ENCODE measurements around the gene ACP5.
"Not testable (repeated sequence)": the region's sequence is repeated elsewhere in the genome, so short reads cannot be mapped to it uniquely, and the experiment has no call there.

ACP5 gene

GRCh38 chr19:11576227-11576626 lies 1.2 kb downstream of the ACP5 start:
- TF ChIP-seq CTCF (IDR thresholded peaks at IDR 0.05) = no peak
- intact Hi-C loops (cut with DNase I; ENCODE audit: low total_unique reads) = no loop called here
- no peak for DNase-seq
- no peak overlapping the region for H3K4me3 ChIP-seq
- H3K36me3 ChIP-seq = no peaks in the 10 kb centered on the region
- no peak overlapping the region for H3K27ac ChIP-seq
- H3K4me1 ChIP-seq = peaks cover 0 to 18% (median 8%) of the 10 kb centered on the region in 4 donors
- no peaks in the 10 kb centered on the region for H3K9me3 ChIP-seq
- H3K27me3 ChIP-seq = peaks cover 0 to 18% of the 10 kb centered on the region in 2 donors

- Histone ChIP-seq H3K4me1 (peaks cover 0 to 18% (median 8%) of the 10 kb centered on the region in 4 donors), H3K9me3 (no peaks in the 10 kb centered on the region), H3K36me3 (no peaks in the 10 kb centered on the region), H3K27ac (no peak overlapping the region), H3K4me3 (no peak overlapping the region), H3K27me3 (peaks cover 0 to 18% of the 10 kb centered on the region in 2 donors)
- intact Hi-C loops (cut with DNase I; ENCODE audit: low total_unique reads) = no loop called here
- DNase-seq = no peak
- no peak for TF ChIP-seq CTCF (IDR thresholded peaks at IDR 0.05)
Measured at GRCh38 chr19:11574689-11575088, 2.8 kb downstream of the ACP5 start.

- H3K27ac ChIP-seq; intact Hi-C loops (cut with DNase I; ENCODE audit: low total_unique reads): not testable (repeated sequence)
Measured at GRCh38 chr19:11573763-11574162, 3.7 kb downstream of the ACP5 start.

GRCh38 chr19:11573354-11573753 lies 4.1 kb downstream of the ACP5 start:
- H3K9me3 ChIP-seq; H3K4me3 ChIP-seq; intact Hi-C loops (cut with DNase I; ENCODE audit: low total_unique reads); H3K36me3 ChIP-seq; H3K27ac ChIP-seq; DNase-seq: not testable (repeated sequence)
- H3K4me1 ChIP-seq = peaks cover 0 to 11% (median 1%) of the 10 kb centered on the region in 4 donors
- peaks cover 0 to 10% of the 10 kb centered on the region in 2 donors for H3K27me3 ChIP-seq

More at GRCh38 chr19:11573763-11574162, 3.7 kb downstream of the ACP5 start:
- not testable (repeated sequence) for DNase-seq, H3K9me3 ChIP-seq, H3K36me3 ChIP-seq, H3K4me3 ChIP-seq
- Histone ChIP-seq H3K27me3 (peaks cover 0 to 14% of the 10 kb centered on the region in 2 donors), H3K4me1 (peaks cover 0 to 15% (median 6%) of the 10 kb centered on the region in 4 donors)

- Histone ChIP-seq H3K27ac (no peak overlapping the region), H3K9me3 (no peaks in the 10 kb centered on the region), H3K4me3 (no peak overlapping the region), H3K36me3 (no peaks in the 10 kb centered on the region), H3K27me3 (no peaks in the 10 kb centered on the region), H3K4me1 (no peaks in the 10 kb centered on the region)
- intact Hi-C loops (cut with DNase I; ENCODE audit: low total_unique reads) = no loop called here
- no peak for DNase-seq
- no peak for TF ChIP-seq CTCF (IDR thresholded peaks at IDR 0.05)
Measured at GRCh38 chr19:11570039-11570462, 7.4 kb downstream of the ACP5 start.

GRCh38 chr19:11566164-11566563 lies 11.3 kb downstream of the ACP5 start:
- Histone ChIP-seq H3K36me3 (no peaks in the 10 kb centered on the region), H3K4me3 (no peak overlapping the region), H3K27ac (no peak overlapping the region), H3K9me3 (no peaks in the 10 kb centered on the region), H3K4me1 (no peaks in the 10 kb centered on the region), H3K27me3 (no peaks in the 10 kb centered on the region)
- TF ChIP-seq CTCF (IDR thresholded peaks at IDR 0.05) = no peak
- intact Hi-C loops (cut with DNase I; ENCODE audit: low total_unique reads) = no loop called here
- DNase-seq = no peak

- H3K27me3 ChIP-seq; H3K4me1 ChIP-seq; intact Hi-C loops (cut with DNase I; ENCODE audit: low total_unique reads); H3K9me3 ChIP-seq; H3K4me3 ChIP-seq; H3K27ac ChIP-seq; H3K36me3 ChIP-seq; DNase-seq: not testable (repeated sequence)
Measured at GRCh38 chr19:11565649-11565980, 11.8 kb downstream of the ACP5 start.

GRCh38 chr19:11564082-11564807 lies 13.2 kb downstream of the ACP5 start:
- H3K9me3 ChIP-seq; H3K27ac ChIP-seq; H3K4me3 ChIP-seq; intact Hi-C loops (cut with DNase I; ENCODE audit: low total_unique reads); H3K36me3 ChIP-seq; DNase-seq; H3K27me3 ChIP-seq: not testable (repeated sequence)
- H3K4me1 ChIP-seq = peaks cover 3 to 14% (median 9%) of the 10 kb centered on the region in 4 donors
